Glutamatergic neuron (in vitro differentiated cells): ENCODE data around the gene ITPKB. TPM values are rescaled to one million over a fixed set of nuclear protein-coding genes. Genes with fewer than 3 reads are reported as not detected.

ENCODE experiments used
- DNase-seq: peaks from one replicate; pipeline ENCODE4 v3.0.0; 2022
- H3K27ac Mint-ChIP-seq: one replicate; pipeline ENCODE4 v1.8.0; 2020; ENCODE audit warnings: mild to moderate bottlenecking, mixed read lengths, inconsistent platforms; ENCODE audit not compliant: unreplicated experiment
- H3K27me3 Mint-ChIP-seq: one replicate; pipeline ENCODE4 v1.8.0; 2020; ENCODE audit warnings: mild to moderate bottlenecking, moderate library complexity, mixed read lengths, inconsistent platforms; ENCODE audit not compliant: unreplicated experiment
- H3K36me3 Mint-ChIP-seq: one replicate; pipeline ENCODE4 v1.8.0; 2020; ENCODE audit warnings: mild to moderate bottlenecking, mixed read lengths, inconsistent platforms; ENCODE audit not compliant: unreplicated experiment
- H3K4me1 Mint-ChIP-seq: one replicate; pipeline ENCODE4 v1.8.0; 2020; ENCODE audit warnings: mild to moderate bottlenecking, low read depth, mixed read lengths, inconsistent platforms; ENCODE audit not compliant: unreplicated experiment
- H3K4me3 Mint-ChIP-seq: one replicate; pipeline ENCODE4 v1.8.0; 2020; ENCODE audit warnings: mild to moderate bottlenecking, mixed read lengths, inconsistent platforms; ENCODE audit not compliant: unreplicated experiment
- H3K9me3 Mint-ChIP-seq: one replicate; pipeline ENCODE4 v1.8.0; 2020; ENCODE audit warnings: mild to moderate bottlenecking, moderate library complexity, mixed read lengths, inconsistent platforms; ENCODE audit not compliant: unreplicated experiment
- total RNA-seq: library from RNA; stranded (reverse); fragmentation: NEBNext Ultra II Directional; extraction: Animal tissue kit (Norgen Biotek cat#: 25700); gene quantifications from one replicate; pipeline ENCODE4 v1.2.1, GENCODE V29; 2021; ENCODE audit not compliant: unreplicated experiment
- TF ChIP-seq, protein P1 (sequence below): fragments of 200-600 bp; sonication (generic); IDR thresholded peaks from one replicate; pipeline ENCODE4 v1.5.0; 2021; ENCODE audit not compliant: partially characterized antibody, unreplicated experiment

ITPKB gene
- total RNA-seq, 1 donor from 2014 or later: 0.34 TPM

DNA sequence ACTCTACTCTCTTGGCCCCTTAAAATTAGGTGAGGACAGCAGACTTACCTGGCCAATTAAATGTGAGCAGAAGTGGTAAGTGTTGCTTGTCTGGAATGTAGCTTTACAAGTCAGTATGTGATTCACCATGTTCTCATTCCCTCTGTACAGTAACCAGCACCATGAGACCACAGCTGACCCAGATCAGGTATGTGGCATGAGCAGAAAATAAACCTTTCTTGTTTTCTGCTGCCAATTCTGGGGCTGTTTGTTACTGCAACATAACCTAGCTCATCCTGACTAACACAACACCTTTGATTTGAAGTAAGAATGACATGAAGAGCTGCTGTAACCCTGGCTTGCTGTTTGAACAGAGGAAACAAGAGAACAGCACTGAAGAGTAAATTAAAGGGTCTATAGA is 24.9 kb downstream of the ITPKB start:
- TF ChIP-seq, protein P1, sequence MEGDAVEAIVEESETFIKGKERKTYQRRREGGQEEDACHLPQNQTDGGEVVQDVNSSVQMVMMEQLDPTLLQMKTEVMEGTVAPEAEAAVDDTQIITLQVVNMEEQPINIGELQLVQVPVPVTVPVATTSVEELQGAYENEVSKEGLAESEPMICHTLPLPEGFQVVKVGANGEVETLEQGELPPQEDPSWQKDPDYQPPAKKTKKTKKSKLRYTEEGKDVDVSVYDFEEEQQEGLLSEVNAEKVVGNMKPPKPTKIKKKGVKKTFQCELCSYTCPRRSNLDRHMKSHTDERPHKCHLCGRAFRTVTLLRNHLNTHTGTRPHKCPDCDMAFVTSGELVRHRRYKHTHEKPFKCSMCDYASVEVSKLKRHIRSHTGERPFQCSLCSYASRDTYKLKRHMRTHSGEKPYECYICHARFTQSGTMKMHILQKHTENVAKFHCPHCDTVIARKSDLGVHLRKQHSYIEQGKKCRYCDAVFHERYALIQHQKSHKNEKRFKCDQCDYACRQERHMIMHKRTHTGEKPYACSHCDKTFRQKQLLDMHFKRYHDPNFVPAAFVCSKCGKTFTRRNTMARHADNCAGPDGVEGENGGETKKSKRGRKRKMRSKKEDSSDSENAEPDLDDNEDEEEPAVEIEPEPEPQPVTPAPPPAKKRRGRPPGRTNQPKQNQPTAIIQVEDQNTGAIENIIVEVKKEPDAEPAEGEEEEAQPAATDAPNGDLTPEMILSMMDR: no peak
- Mint-ChIP-seq H3K27me3 (peaks cover 8% of the 10 kb centered on the region), H3K36me3 (peaks cover 8% of the 10 kb centered on the region), H3K9me3 (peaks cover 6% of the 10 kb centered on the region), H3K4me3 (no peak overlapping the region), H3K27ac (no peak overlapping the region), H3K4me1 (peaks cover 29% of the 10 kb centered on the region)
- DNase-seq: no peak

DNA sequence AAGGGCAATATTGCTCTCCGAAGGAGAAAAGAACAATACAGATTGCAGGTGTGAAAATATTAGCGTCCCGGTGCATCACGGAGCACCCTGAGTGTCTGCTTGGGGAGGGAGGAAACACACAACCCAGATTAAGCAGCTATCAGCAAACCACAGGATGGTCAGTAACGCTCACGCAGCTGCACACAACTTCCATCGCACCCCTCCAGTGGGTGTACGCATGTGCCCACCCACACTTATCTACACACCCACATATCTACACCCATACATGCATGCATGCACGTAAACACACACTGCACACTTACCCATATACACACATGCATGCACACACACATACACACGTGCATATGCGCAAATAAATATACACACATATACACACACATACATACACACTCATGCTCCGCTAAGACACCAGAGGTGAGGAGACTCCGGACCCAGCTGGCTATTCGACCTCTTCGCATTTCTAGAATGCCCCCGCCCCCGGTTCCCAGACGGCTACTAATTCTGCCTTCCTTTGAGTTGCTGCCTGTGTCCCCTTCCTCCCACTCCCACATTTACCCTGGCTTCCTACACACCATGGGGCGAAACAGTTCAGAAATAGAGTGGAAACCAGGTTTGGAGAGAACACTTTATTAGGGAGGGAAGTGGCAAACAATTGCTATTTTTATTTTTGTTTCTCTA is 26.2 kb downstream of the ITPKB start:
- no peak for DNase-seq
- Mint-ChIP-seq H3K27me3 (peaks cover 14% of the 10 kb centered on the region), H3K27ac (no peak overlapping the region), H3K4me3 (no peak overlapping the region), H3K9me3 (peaks cover 12% of the 10 kb centered on the region), H3K4me1 (peaks cover 39% of the 10 kb centered on the region), H3K36me3 (peaks cover 8% of the 10 kb centered on the region)
- TF ChIP-seq, protein P1: no peak

DNA sequence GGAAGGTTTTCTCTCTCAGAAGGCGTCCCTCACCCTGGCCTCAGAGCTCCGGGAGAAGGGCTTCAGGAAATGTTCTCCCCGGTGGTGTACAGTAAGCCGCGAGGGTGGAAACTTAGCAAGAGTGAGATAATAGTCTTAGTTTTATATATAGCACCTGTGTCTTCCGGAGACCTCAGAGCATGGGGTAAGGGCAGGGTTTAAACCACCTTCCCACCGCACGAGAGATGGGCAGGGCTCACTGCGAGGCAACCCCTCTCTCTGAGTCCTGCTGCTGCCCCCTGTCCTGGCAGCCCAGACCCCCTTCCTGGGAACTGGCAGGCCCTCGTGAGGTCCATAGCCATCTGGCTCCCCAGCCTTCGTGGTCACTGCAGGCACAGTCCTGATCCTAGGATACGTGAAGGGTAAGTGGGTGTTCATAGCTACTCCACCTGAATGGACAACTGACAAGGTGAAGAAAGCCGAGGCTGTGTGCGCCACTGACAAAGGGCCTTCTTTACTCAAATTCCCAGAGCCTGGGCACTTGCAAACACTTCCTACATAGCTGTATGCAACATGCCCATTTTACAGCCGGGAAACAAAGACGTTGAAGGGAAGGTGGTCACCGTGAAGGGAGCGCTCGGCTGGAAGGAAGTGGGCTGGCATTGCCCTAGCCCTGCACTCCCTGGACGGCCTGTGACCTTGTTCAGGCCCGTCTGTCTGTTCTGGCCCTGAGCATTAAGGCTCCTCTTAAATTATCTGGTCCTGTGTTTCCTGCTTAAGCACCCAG is 26.9 kb downstream of the ITPKB start:
- TF ChIP-seq, protein P1: no peak
- H3K36me3 Mint-ChIP-seq: peaks cover 8% of the 10 kb centered on the region
- H3K27ac Mint-ChIP-seq: no peak overlapping the region
- peaks cover 44% of the 10 kb centered on the region for H3K4me1 Mint-ChIP-seq
- H3K9me3 Mint-ChIP-seq: peaks cover 12% of the 10 kb centered on the region
- peaks cover 14% of the 10 kb centered on the region for H3K27me3 Mint-ChIP-seq
- no peak for DNase-seq
- H3K4me3 Mint-ChIP-seq: no peak overlapping the region

DNA sequence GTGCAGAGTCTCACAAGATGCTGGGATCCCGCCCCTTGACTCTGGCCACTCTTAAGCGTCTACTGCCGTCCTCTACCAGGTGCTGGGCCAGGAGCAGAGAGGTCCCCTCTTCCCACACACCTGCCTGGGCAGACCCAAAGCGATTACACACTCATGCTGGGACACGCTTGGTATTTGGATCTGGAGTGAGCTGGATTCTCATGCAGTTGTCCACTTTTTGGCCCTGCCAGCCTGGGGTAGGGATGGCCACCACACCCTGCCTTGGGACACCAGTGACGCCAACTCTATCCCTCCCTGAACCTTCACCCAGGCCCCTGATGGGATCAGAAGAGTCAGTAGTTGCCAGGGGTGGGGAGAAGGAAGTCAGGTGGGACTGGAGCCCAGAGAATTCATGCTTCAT is 28.6 kb downstream of the ITPKB start:
- no peak for DNase-seq
- TF ChIP-seq, protein P1: no peak
- H3K27me3 Mint-ChIP-seq: peaks cover 17% of the 10 kb centered on the region
- H3K36me3 Mint-ChIP-seq: peaks cover 8% of the 10 kb centered on the region
- H3K27ac Mint-ChIP-seq: no peak overlapping the region
- H3K4me3 Mint-ChIP-seq: no peak overlapping the region
- H3K9me3 Mint-ChIP-seq: peaks cover 19% of the 10 kb centered on the region
- peaks cover 49% of the 10 kb centered on the region for H3K4me1 Mint-ChIP-seq

DNA sequence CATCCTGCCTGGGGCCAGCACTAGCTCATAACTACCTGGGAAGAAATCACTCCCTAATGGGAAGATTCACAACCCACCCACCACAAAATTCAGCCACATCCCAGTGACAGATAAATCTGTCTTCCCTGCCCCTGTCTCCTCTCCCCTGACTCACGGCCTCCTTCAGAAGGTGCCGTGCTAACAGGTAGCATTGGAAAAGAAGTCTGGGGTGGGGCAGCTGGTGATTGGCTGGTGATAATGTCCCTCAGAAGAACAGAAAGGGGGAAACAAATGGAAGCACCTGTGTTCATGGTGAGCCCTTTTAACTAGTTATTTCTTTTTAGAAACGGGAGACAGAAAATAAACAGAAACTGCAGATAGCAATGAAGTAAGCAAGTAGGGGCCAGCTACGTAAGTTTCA is 29.1 kb downstream of the ITPKB start:
- TF ChIP-seq, protein P1: no peak
- Mint-ChIP-seq H3K9me3 (peaks cover 19% of the 10 kb centered on the region), H3K27me3 (peaks cover 17% of the 10 kb centered on the region), H3K27ac (no peak overlapping the region), H3K4me1 (peaks cover 48% of the 10 kb centered on the region), H3K36me3 (peaks cover 8% of the 10 kb centered on the region), H3K4me3 (no peak overlapping the region)
- no peak for DNase-seq
